Posterior cingulate gyrus (tissue), 11 donors: ENCODE measurements around the gene CHCHD4.
"Not testable (repeated sequence)": the region's sequence is repeated elsewhere in the genome, so short reads cannot be mapped to it uniquely, and the experiment has no call there.

Experiments used
- DNase-seq, 10 donors: peaks; one replicate each; pipeline versions ENCODE4 v3.0.0 to v3.0.0-alpha.2; 2020 to 2021; ENCODE audit warnings: mixed read lengths in 3 of 10
- intact Hi-C: fragments of 100-400 bp; cut with DNase I; formaldehyde crosslinking; loops from one replicate; pipeline ENCODE4 v1.15.1; 2023

CHCHD4 gene

DNA sequence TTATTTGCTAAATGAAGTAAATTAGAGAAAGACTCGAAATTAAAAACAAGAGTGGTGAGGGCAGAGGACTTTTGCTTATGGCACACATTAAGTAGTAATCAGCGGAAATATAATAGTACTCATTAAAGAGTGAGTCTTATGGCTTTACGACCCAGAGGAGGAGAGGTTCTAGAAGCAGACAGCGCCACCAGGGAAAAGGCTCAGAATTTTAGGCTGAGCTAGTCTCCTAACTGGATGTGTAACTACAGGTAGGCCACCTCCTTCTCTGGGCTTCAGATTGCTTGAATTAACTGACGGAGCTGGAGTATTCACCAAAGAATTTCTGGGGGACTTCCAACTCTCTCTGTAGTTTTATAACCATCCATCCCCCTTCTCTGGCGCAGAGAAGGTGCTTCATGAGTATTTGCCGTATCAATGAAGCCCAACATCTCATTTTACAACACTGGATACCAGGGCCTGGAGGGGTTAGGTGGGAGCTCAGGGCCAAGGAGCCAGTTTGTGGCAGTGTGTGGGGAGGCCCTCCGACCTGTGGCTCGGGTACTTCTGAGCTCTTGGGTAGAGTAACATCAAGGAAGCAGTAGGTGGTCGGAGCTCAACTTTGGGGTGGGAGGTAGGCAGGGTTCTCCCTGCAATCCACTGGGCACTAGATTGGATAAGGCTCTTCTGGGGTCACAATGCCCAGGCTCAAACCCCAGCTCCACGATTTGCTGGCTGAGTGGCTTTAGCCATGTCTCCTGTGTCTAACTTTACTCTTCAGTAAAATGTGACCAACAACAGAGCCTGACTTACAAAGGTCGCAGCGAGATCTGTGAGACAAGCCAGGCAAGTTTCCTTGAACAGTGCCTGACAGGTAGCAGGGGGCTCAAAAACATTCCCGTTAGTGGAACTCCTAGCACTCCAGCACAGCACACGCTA lies 1.1 kb downstream of the CHCHD4 start:
- peak in 1 of 10 donors; percentile 74 for DNase-seq
- intact Hi-C loops: loop anchor here (2.0 kb wide), 1 partner anchor 229 kb away; no protein-coding TSS in a partner anchor

DNA sequence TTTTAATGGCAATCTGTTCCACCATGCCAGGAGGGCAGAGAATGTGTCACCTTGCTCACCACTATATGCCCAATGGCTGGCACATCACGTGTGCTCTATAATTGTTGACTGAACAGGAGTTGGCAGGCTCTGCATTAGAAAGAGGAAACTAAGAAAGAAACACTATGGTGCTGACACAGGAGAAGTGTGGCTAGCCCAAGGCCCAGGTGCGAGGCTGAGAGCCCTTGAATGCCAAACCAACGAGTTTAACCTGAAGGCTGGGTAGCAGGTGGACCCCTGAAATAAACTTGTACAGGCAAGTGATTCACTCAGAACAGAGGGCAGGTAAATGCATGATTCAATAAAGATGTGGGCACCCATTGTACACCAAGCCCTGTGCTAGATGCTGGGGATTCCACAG lies 2.4 kb downstream of the CHCHD4 start:
- intact Hi-C loops: no loop called here
- DNase-seq: no peak

DNA sequence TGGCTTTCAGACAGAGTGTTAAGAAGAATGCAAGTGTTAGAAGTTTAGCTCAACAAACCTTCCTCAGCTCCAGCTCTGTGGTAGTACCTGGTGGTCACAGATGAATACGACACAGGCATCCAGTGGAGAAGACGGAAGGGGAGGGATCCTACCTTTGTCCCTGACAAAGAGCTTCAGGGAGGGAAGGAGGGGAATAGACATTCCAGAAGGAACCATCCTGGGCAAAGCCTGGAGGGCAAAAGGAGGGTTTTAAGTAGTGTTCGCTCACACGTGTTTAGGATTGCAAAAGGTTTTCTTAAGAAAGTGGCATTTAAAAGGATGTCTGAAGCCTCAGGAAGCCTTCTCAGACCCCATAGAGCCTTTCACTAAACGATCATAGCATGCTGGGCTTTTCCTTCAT lies 2.8 kb downstream of the CHCHD4 start:
- DNase-seq: no peak
- intact Hi-C loops: no loop called here

DNA sequence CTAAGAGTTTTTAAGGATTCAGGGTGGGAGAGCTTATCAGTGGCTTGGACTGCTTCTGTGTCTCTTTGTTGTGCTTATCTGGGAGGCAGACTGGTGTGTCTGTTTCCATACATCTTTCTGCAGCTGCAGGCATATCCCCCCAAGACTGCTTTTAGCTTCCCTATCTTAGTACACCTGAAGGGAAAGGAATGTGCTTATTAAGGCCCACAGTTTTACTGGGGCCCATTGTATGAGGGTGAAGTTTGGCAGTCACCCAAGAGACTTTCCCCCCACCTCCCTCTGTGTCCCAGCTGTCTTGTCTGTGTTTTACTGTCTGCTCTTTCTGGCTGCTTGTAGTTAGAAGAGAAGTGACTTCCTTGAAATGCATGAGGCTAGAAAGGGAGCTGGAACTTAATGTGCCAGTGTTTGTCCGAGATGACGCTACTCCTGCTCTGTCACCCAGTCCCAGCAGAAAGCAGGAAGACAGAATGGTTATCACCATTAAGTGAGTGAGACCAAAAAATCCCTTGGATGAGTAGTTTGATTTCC lies 3.7 kb downstream of the CHCHD4 start:
- intact Hi-C loops, DNase-seq: not testable (repeated sequence)

DNA sequence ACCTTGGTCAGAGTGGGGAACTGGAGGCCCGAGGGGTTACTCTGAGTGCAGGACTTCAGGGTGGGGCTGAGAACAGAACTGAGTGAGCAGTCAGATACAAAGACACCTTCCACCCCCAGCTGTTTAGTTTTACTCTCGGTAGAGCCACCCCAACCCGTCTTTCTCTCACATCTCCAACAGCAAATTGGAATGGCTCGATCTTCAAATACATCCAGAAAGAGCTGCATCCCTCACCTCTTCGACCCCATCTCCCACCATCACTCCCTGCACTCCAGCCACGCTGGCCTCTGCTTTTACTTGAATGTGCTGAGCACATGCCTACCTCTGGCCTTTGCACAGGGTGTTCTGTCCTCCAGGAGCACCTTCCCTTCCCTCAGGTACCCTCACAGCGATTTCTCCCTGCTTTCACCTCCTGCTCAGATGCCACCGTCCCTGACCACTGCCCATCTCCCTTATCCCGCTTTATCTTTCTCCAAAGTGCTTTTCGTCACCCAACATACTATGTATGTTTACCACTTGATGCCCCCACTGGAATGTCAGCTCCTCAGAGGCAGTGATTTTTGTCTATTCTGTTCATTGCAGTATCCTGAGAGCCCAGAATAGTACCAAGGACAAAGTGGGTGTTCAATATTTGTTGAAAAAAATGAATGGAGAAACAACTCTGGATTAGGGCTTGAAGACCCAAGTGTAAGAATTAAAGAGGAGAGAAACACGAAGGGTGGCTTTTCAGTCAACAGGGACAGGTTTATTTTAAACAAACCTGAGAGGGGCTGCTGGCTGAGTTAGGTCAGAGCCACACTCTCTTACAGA lies 4.4 kb downstream of the CHCHD4 start:
- DNase-seq: no peak
- intact Hi-C loops: no loop called here

DNA sequence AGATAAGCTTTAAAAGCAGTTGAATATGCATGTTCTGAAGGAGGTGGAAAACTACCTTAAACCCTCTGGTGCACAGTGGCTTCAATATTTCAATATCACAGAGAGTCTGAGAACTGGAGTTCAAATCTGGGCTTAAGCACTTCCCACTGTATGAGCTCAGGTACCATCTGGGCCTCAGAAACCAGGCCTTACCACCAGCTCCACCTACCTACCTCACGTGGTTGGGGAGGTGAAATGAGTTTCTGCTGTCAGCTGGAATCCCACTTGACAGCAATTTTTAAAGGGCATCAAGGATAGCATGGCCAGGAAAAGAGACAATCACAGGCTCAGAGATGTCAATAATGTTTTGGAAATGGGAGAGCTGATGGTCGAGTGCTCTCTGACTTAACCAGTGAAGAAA lies 5.0 kb downstream of the CHCHD4 start:
- DNase-seq: no peak
- intact Hi-C loops: loop anchor here (10.0 kb wide), 1 partner anchor 465 kb away; no protein-coding TSS in a partner anchor

DNA sequence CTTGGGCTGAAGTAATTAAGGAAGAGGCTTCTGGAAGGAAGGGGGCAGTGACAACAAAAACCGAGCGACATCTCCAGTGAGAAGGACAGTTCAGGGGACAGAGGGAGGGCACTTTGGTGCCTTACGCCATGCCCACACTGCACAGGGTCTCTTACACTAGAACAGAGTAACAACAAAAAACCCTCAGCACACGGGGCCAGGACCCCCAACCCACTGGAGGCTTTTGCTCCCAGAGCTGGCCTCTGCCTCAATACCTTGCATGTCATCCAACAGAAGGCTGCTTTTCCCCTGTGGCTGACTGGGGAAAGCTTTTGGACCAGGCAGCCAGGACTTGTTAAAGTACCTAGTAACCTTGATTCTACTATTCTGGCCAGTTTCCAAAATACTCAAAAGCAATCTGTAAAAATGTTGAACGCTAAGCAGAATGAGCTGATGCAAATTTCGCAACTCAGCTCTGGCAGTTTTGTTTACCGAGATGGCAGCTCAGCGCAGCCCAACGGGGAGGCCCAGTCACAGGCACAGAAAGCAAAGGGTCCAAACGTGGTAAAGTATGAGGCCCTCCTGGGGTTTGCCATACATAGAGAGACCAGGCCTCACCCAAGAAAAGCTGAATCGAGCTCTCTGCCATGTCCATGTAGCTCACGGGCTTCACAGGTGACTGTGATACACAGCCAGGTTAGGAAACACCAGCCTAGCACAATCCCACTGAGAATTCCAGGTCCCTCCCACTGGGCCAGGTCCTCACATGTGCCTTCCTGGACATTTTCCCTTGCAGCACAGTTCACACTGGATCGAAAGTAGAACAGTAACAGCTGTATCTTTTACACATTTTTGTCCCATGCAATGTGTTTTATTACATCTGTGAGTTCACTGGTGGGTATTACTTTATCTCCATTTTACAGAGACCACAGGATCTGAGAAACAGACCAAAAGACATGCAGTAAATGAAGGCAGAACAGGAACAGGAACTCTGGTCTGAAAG lies 6.0 kb downstream of the CHCHD4 start:
- intact Hi-C loops: loop anchor here (10.0 kb wide), 1 partner anchor 464 kb away; no protein-coding TSS in a partner anchor
- peak in 1 of 10 donors; percentile 34 for DNase-seq

DNA sequence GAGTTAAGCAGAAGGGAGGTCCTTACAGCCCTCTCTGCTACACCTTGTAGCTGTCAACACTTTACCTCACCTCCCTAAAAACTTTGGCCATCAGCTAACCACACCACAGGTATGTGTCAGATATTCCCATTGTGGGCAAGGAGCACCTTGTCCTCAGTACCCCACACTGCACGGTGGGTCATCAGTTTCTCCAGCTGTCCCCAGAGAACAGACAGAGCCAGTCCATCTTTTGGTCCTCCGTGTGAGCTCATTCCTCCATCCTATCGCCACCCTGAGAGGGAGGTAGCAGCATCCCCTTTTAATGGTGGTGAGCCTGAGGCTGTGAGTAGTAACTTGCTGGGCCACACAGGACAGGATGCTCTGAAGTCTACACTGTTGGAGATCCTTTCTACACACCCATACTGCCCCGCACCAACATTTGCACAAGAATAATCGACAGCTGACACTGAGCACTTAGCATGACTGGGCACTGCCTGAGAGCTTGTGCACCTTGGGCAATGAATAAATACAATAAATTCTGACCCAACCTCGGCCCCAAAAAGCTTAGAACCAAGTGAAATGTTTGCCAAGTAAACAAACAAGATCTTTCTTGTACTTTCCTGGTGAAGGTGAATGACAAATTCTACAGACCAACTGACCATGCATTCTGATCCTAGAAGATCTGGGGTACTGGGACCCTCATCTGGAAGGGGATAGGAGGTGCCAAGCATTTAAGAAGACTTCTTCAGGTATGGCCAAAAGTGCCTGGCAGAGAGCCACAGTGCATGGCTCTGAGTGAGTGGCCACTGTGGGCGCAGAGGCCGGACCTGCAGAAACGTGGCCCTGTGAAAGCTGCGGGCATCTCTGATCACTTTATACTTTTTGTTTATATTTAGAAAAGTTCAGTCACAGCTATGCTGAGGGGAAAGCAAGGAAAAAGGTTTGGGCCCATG lies 6.9 kb downstream of the CHCHD4 start:
- intact Hi-C loops: loop anchor here (10.0 kb wide), 1 partner anchor 463 kb away; no protein-coding TSS in a partner anchor
- DNase-seq: peak in 1 of 10 donors; percentile 48

DNA sequence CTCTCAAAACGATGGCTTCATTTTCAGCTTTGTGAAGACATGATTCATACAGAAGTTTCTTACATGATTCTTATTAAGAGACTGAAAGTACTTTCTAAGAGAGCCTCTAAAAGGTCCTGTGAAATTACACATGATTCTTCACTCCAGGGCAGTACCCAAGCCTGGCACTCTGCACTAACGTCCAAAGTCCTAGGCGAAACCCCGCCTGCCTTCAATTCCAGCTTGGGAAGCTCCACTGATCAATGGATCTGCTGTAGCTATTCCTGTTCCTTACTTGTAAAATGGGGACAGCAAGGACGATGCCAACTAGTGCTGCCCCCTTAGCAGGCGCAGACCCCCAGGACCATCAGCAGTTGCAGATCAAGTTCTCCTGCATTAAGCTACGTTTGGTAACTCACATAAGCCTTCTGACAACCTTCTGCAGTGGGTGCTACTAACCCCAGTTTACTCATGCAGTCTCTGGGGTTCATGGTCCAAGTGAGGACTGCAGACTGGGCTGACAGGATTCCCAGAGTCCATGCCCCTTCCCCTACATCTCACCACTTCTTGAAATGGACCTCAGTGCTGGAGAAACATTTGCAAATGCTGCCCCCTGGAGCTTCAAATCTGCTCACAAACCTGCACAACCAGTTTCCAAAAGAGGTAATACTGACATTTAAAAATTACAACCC lies 10.6 kb downstream of the CHCHD4 start:
- DNase-seq: no peak
- intact Hi-C loops: loop anchor here (10.0 kb wide), 1 partner anchor 459 kb away; no protein-coding TSS in a partner anchor

DNA sequence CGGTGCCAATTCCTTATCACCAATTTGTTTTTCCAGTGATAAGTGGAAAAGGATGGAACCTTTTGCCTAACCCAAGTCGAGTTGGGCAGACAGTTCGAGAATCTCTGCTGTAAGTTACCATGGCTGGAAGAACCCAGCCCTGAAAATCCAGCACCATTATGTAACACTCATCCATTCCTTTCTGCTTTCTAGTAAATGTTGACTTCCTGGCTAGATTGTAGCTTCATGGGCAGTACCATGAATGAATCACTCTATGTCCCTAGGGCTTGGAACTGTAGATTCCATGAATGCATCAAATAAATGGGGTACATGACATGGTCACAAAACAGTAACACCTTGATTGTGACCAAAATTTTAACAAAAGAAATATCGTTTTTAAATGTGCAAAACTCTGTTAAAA lies 14.0 kb downstream of the CHCHD4 start:
- intact Hi-C loops: loop anchor here (10.0 kb wide), 1 partner anchor 456 kb away; no protein-coding TSS in a partner anchor
- no peak for DNase-seq

DNA sequence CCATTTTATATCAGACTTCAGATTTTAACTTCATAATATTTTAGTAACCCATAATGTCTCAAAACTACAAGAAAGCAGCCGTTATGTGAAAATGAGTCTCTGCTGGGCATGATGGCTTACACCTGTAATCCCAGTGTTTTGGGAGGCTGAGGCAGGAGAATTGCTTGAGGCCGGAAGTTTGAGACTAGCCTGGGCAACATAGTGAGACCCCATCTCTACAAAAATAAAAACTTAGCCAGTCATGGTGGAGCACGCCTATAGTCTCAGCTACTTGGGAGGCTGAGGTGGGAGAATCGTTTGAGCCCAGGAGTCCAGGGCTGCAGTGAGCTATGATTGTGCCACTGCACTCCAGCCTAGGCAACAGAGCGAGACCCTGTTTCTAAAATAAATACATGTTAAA lies 14.8 kb downstream of the CHCHD4 start:
- intact Hi-C loops: loop anchor here (10.0 kb wide), 1 partner anchor 455 kb away; no protein-coding TSS in a partner anchor
- DNase-seq: not testable (repeated sequence)

DNA sequence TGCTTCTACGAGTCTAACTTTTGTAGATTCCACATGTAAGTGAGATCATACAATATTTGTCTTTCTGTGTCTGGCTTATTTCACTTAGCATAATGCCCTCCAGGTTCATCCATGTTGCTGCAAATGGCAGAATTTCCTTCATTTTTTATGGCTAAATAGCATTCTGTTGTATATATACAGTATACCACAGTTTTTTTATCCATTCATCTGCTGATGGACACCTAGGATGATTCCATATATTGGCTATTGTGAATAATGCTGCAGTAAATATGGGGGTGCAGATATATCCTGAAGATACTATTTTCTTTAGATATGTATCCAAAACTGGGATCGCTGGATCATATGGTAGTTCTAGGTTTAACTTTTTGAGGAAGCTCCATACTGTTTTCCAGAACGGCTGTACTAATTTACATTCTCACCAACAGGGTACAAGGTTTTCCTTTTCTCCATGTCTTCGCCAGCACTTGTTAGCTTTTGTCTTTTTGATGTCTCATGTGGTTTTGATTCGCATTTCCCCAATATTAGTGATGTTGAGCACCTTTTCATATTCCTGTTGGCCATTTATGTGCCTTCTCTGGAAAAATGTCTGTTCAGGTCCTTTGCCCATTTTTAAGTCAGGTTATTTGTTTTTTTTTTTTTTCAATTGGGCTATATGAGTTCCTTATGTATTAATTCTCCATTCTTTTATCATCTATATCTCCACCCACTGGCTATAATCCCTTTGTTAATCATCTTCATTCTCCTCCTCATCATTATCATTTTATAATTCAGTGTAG lies 26.9 kb downstream of the CHCHD4 start:
- intact Hi-C loops: no loop called here
- DNase-seq: no peak

DNA sequence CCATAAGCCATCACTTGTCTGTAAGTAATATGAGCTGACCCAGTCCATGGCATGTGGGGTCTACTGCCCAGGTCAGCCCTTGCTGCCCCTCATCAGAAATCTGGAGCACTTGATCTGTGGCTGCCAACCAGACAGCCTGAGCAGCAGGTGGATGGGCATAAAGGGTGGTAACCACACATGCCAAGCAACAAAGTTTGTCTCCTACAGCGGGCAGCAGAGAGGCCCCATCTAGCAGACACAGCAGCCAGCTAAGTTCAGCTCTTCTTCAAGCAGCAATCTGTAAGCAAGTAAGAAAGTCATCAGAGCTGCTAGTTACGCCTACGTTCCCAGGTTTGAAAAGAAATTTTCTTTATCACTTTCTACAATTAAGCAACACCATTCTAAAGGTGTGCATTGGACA lies 27.9 kb downstream of the CHCHD4 start:
- intact Hi-C loops: no loop called here
- no peak for DNase-seq

DNA sequence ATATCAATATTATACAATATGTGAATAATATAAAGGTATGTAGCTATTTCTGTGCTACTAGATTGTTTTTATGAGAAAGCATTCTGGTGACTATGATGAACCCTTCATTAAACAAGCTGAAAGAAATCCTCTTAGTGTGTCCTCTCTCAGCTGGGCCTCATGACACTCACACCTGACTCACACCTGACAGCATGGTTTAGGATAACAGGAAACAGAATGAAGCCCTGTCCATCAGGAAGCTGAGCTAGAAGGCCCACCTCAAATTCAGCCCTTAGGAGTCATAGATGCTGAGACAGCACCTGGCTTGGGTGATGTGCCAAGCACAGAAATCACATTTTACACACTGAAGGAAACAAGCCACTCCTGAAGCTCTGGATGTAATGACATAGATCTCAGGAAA lies 30.8 kb downstream of the CHCHD4 start:
- intact Hi-C loops: no loop called here

DNA sequence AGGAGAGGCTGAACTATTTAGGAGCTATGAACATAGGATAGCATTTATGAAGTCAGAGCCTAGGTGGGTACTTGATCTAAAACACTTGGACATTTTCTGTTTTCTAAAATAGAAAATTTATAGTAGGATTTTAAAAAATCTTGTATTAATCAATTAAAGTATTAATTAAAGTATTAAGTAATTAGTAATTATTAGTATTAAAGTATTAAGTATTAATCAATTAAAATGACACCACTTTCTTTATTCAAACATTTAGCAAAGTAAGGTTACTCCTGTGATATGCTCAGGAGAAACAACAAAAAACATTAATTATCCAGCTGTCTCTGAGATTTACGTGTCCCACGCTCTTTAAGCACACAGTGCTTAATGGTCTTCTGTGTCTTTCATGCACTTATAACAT lies 32.2 kb downstream of the CHCHD4 start:
- intact Hi-C loops: no loop called here
- no peak for DNase-seq

More for the DNA sequence above, 30.8 kb downstream of the CHCHD4 start:
- DNase-seq: no peak

DNA sequence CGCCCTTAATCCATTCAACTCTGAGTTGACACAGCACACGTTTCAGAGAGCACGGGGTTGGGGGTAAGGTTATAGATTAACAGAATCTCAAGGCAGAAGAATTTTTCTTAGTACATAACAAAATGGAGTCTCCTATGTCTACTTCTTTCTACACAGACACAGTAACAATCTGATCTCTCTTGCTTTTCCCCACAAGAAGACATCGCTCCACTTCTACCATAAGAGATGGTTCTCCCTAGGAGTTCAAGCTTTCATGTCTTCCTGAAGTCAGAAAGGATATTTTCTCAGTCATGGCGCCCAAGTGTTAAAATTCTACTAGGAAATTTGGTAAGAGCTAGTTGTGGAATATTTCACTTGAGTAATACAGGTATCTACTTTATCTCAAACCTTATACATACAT lies 32.7 kb downstream of the CHCHD4 start:
- DNase-seq, intact Hi-C loops: not testable (repeated sequence)

DNA sequence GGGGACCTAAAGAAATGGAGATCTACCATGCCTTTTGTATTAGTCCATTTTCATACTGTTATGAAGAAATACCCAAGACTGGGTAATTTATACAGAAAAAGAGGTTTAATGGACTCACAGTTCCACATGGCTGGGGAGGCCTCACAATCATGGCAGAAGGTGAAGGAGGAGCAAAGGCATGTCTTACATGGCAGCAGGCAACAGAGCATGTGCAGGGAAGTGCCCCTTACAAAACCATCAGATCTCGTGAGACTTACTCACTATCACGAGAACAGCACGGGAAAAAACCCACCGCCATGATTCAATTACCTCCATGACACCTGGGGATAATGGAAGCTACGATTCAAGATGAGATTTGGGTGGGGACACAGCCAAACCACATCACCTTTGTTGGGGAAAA lies 37.2 kb downstream of the CHCHD4 start:
- intact Hi-C loops: not testable (repeated sequence)

More for the DNA sequence above, 37.2 kb downstream of the CHCHD4 start:
- DNase-seq: not testable (repeated sequence)
